ENCODE data around the gene THOC6. TPM values are rescaled to one million over a fixed set of nuclear protein-coding genes. Genes with fewer than 3 reads are reported as not detected.

Gene THOC6
- total and polyA plus RNA-seq, 2 experiments from 2014 or later, result 71.4 to 90.6 TPM

- no peak for TF ChIP-seq ZNF331 (CRISPR knock-in tag; IDR thresholded peaks at IDR 0.05; ENCODE audit: low read depth)
- no peak for TF ChIP-seq CREB1 (CRISPR knock-in tag; IDR thresholded peaks at IDR 0.05; ENCODE audit: low read depth)
- no peak for TF ChIP-seq STAT1 (IDR thresholded peaks at IDR 0.05; ENCODE audit: unreplicated experiment)
- no peak for TF ChIP-seq ETS1 (IDR thresholded peaks at IDR 0.05)
- TF ChIP-seq ZNF462 (CRISPR knock-in tag; IDR thresholded peaks at IDR 0.05), result no peak
- no peak for TF ChIP-seq POLR2AphosphoS5 (IDR thresholded peaks at IDR 0.05; ENCODE audit: low read depth)
- no peak for TF ChIP-seq ZNF114 (CRISPR knock-in tag; IDR thresholded peaks at IDR 0.05)
These were observed 493 bp upstream of the THOC6 start (continued) for GRCh38 chr16:3023415-3023668.

- peaks cover 37% of the 10 kb centered on the region for H3K4me1 ChIP-seq (ENCODE audit: insufficient read depth)
- H3K36me3 ChIP-seq (ENCODE audit: insufficient read depth), result no peaks in the 10 kb centered on the region
- TF ChIP-seq JUNB (IDR thresholded peaks at IDR 0.05; ENCODE audit: unreplicated experiment) (no peak), EZH2 (IDR thresholded peaks at IDR 0.05; ENCODE audit: low read depth, unreplicated experiment) (no peak), ZNF114 (CRISPR knock-in tag; IDR thresholded peaks at IDR 0.05) (no peak), CTCF (conservative IDR thresholded peaks at IDR 0.05; ENCODE audit: low read depth in 2 of 2) (no peak), POLR2AphosphoS5 (IDR thresholded peaks at IDR 0.05; ENCODE audit: low read depth) (no peak), CREB1 (CRISPR knock-in tag; IDR thresholded peaks at IDR 0.05; ENCODE audit: low read depth) (no peak), ZNF331 (CRISPR knock-in tag; IDR thresholded peaks at IDR 0.05; ENCODE audit: low read depth) (no peak), ETS1 (IDR thresholded peaks at IDR 0.05) (no peak)
- ATAC-seq (no peak), DNase-seq (ENCODE audit: low spot score) (no peak)
- H3K27me3 ChIP-seq (ENCODE audit: insufficient read depth), result peaks cover 13% of the 10 kb centered on the region
- peak overlapping the region; percentile 96; the same call in 1 of the 3 replicates for H3K4me3 Mint-ChIP-seq
- H3K27ac ChIP-seq (ENCODE audit: low read depth), result no peak overlapping the region
- H2AFZ ChIP-seq, result no peak overlapping the region
- H3K4me2 ChIP-seq, result peak overlapping the region; percentile 97; the same call in 1 of the 2 replicates
- no peak overlapping the region for H3K27ac Mint-ChIP-seq
- H3K9me3 Mint-ChIP-seq, result no peaks in the 10 kb centered on the region; the same call in 1 of the 3 replicates
- peaks cover 62% of the 10 kb centered on the region for H3F3A ChIP-seq (replicated peaks; ENCODE audit: low read depth)
- peaks cover 55% of the 10 kb centered on the region for H3K36me3 Mint-ChIP-seq (ENCODE audit: low read depth)
- peaks cover 17% of the 10 kb centered on the region; the same call in 1 of the 2 replicates for H3K79me2 ChIP-seq (replicated peaks; ENCODE audit: insufficient read depth)
- H3K27me3 Mint-ChIP-seq (ENCODE audit: insufficient read depth, low read depth, poor library complexity), result peaks cover 39% of the 10 kb centered on the region
- peak overlapping the region; percentile 85; the same call in 1 of the 2 replicates for H3K4me3 ChIP-seq
- H3K9me2 ChIP-seq (ENCODE audit: insufficient read depth), result no peaks in the 10 kb centered on the region
- H4K20me1 ChIP-seq (replicated peaks; ENCODE audit: insufficient read depth), result peaks cover 20% of the 10 kb centered on the region
- H3K4me1 Mint-ChIP-seq, result peaks cover 34% of the 10 kb centered on the region
These were observed 1.5 kb downstream of the THOC6 start for GRCh38 chr16:3025032-3026002.

Data from GM23338 (cell line).